Activated naive CD4-positive, alpha-beta T cell (primary cell): ENCODE measurements around the gene CWC27.

Source experiments
- DNase-seq, 4 experiments: peaks; one replicate each; lab custom pipeline; 2025; lab: John Stamatoyannopoulos, UW

The CWC27 gene

GRCh38 chr5:64980176-64980575, 211.4 kb downstream of the CWC27 start:
- DNase-seq, result no peak

DNA sequence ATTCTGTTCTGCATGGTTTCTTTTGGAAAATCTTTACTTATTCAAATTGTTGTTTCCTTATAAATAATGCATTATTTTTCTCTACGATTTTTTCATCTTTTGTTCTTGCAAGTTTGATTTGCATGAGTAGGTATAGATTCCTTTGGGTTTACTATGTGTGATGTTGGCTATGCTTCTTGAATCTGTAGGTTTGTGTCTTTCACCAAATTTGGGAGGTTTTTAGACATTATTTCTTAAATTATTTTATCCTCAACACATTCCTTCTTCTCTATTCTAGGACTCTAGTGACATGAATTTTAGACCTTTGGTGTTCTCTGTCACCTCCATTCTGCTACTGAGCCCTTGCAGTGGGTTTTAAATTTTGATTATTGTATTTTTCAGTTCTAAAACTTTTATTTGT, 219.0 kb downstream of the CWC27 start:
- no peak for DNase-seq

DNA sequence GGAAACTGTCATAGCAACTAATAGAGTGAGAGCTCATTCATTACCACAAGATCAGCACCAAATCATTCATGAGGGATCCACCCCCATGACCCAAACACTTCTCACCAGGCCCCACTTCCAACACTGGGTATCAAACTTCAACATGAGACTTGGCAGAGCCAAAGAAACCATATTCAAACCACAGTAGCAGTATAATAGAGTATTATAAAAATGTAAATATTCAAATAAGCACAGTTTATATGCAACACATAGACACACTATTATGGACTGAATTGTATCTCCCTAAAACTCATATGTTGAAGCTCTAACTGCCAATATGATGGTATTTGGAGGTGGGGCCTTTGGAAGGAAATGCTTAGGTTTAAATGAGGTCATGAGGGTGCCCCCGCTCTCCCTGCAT, 240.5 kb downstream of the CWC27 start:
- no peak for DNase-seq

- DNase-seq, result no peak
Observed at GRCh38 chr5:65010841-65011240, 242.1 kb downstream of the CWC27 start.

- no peak for DNase-seq
Observed at GRCh38 chr5:65012301-65012892, 243.7 kb downstream of the CWC27 start.

DNA sequence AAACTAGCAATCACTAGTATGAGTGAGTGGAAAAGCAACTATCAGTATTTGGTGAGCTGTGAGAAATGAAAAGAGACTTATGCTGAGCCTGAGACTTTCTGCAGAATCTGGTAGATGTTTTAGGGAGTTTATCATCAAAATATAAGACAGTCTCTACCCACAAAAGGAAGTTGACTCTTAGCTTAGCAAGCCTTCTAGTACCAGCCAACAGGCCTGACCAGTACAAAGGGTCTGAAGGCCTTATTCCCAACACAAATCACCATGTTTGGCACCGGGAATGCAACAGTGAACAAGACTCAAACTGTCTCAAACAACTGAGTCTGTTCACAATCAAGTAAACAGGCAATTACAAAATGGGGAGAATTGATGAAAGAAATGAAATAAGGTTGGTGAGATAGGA, 244.4 kb downstream of the CWC27 start:
- no peak for DNase-seq

GRCh38 chr5:65014769-65015168, 246.0 kb downstream of the CWC27 start:
- DNase-seq, result no peak

GRCh38 chr5:65015767-65016166, 247.0 kb downstream of the CWC27 start:
- no peak for DNase-seq

GRCh38 chr5:65017636-65018035, 248.9 kb downstream of the CWC27 start:
- DNase-seq, result no peak

GRCh38 chr5:65018763-65019162, 250.0 kb downstream of the CWC27 start:
- DNase-seq, result no peak

GRCh38 chr5:65020492-65020891, 251.8 kb downstream of the CWC27 start:
- no peak for DNase-seq

DNA sequence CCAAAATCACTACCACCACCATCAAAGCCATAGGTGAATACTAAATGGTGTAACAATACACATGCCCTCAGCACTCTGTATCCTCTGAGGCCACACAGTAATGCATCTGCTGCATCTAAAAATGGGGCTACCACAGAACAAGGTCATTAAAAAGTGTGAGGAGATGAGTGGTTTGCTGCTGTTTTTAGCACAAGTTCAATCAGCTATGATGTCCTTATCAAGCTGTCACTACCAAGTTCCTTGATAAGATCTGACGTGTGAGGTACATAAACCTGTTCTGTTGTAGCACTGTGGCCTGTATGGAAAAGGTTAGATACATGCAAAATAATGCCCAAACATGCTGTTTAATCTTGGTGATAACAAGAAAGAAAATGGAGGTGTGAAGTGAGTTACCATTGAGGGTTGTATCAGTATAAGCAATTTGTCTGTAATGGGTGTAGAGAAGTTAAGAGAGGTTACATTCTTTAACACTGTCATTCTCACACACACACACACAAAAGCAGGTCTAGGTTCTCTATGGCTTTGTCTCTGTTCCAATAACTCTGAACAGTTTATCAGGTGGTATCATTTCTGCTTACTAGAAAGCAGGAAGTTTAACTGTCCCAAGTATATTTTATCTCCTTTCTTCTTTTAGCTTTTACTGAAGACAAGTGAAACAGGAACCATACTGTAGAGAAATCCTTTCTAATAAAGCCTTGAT, 252.9 kb downstream of the CWC27 start:
- no peak for DNase-seq

- DNase-seq, result no peak
Observed at GRCh38 chr5:65022932-65023331, 254.2 kb downstream of the CWC27 start.

DNA sequence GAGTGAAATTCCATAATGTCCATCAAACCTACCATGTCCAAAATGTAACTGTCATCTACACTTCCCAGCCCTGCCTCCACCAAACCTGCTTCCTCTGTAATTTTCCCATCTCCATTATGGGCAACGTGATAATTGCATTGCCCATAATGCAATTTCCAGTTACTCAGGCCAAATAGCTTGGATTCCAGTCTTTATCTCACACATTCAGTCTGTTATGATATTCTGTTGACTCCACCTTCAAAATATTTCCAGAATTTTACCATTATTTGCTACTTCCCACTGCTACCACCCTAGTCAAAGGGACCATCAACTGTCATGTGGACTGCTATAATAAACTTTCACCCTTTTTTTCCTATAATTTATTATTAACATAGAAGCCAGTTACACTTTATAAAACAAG, 256.0 kb downstream of the CWC27 start:
- DNase-seq, result no peak

DNA sequence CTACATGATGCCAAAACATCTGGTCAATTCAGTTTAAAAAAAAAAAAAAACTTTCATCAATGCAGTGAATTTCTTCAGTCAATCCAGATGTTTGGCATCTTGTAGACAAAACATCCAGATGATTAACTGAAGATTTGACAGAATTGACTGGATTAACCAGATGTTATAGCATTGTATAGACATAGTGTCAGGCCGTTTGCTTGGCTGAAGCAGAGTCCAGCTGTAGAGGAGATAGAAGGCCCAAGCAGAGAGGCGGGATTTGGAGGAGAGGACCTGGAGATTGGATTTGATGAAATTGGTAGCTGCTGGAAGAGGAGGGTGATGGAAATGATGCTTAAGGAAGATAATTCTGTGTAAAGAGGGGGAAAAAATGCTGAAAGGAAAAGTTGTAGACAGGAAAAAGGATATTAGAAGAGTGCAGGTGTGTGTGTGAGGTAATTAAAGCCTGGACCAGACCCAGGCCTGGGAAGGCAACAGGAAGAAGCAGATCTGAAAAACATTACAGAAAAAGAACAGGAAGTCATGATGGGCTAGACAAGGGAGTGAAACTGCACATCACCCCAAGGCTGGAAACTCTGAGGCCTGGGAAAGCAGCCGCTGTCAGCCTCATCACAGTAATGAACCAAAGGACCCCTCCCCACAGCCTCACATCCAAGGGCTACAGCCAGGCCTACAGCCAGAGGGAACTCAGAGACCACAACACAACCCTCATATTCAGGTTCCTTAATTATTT, 258.3 kb downstream of the CWC27 start:
- no peak for DNase-seq

DNA sequence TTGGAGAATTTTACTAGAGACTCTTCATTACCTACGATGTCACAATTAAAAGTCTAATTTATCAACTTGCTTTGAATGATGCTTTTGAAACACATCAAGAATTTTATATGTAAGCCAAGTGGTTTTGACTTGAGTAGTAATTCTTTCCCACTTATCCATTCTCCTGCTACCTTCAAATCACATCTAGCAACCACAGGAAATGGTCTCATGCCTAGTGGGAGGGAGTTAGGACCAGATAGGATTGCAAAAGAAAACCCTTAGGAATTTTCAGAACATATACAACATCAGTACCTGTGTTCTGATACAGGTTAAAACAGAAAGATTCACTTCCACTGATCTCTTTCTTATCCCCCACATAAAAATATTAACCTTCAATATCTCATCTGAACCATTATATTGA, 260.4 kb downstream of the CWC27 start:
- no peak for DNase-seq

- DNase-seq, result no peak
Observed at GRCh38 chr5:65030056-65030455, 261.3 kb downstream of the CWC27 start.

DNA sequence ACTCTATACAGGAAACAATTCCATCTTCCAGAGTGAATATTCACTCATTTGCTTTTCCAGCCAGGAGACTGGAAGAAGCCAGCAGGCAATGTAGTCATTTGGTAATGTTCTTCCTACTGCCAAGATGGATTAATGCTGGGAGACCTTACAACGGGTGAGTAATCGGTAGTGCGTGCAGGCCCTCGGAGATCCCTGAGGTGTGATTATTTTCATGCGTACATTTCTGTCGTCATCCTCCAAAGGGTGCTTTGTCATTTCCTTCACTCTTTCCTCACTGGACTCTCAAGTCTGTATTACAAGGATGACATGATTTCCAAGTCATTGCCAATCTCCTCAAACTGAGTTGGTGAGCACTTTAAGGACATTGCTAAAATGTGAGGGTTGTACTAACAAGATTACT, 263.5 kb downstream of the CWC27 start:
- no peak for DNase-seq

DNA sequence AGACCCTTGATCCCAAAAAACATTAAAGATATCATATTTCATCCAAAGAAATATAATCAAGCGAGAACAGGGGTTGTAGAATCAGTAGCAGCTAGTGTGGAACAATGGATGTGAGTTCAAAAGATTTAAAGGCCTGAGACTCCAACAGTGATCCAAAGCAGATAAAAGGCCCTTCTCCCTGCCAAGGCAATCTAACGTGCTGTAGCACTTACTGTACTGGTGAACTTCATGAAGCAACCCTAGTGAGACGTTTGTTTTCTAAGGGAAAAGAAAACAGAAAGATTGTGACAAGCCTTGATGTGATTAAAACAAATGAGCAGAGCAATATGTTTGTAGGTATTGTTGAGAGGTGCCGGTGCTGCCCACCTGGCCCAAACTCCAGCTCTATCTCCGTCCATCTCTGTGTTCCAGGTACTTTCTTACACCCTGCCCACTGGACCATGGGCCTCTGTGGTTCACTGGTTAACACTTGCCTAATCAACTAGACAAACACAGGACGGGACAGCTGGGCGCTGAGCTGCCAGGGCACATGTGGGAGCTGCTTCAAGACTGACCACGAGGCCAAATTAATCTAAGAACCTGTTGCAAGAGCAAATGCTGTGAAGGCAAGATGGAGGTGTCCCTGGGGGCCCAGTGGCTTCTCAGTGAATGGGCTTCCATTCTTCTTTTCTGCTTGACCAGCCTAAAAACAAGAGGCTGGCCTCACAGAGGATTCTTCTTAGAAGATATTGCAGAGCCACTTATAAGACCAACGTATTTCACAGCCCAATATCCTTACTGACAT, 265.5 kb downstream of the CWC27 start:
- no peak for DNase-seq

DNA sequence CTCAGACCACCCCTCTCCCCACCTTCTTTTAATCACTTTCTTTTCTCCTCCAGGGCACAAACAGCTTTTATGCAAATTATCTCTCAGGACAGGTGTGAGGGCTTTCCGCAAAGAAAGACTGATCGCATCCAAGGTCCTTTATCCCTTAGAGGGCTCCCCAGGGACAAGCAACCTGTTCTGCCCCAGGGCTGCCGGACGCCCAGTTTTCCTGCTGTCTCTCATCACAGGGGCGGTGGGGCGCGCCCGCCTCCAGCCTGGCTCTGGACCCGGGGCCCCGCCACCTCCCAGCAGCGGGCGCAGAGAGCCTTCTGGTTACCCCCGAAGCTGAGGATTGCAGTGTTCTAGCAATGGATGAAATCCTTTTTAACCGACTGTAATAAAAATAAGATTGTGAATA, 266.1 kb downstream of the CWC27 start:
- DNase-seq, result no peak

GRCh38 chr5:65035211-65036206, 266.8 kb downstream of the CWC27 start:
- DNase-seq, result peak; percentile 38 to 68 (median 45)
